ENCODE data around the gene FAF1. TPM values are rescaled to one million over a fixed set of nuclear protein-coding genes. Genes with fewer than 3 reads are reported as not detected.

The FAF1 gene
- total and polyA plus RNA-seq, 2 donors (not counting 1 experiment from before 2014, with no cell fraction given) = 39.6 to 40.0 TPM

DNA sequence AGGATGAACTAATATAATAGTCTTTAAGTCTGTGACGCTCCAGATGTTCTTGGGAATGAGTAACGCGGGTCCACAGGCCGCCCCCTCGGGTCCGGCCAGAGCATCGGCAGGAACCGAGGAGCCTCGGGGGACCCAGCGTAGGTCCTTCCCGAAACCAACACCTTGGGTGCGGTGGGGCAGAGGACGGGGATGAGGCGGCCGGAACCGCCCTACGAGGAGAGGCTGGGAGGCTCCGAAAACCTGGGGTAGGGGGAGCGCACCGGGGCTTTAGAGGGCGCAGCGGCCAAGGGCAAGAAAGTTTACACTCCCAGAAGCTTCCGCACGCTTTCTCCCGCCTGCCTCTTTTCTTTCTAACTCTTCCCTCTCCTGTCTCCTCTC is 543.9 kb downstream of the FAF1 start:
- Histone ChIP-seq H2AFZ (ENCODE audit: low read length) (no peak overlapping the region), H3K4me2 (ENCODE audit: extremely low read depth, insufficient read depth, low read length) (no peak overlapping the region), H3K79me2 (ENCODE audit: control insufficient read depth, insufficient read depth, low read length) (no peaks in the 10 kb centered on the region), H3K27ac (ENCODE audit: insufficient read depth, low read length) (no peak overlapping the region), H3K4me3 (replicated peaks in 1 of 4; ENCODE audit: control extremely low read depth in 1 of 4, insufficient read depth in 1 of 4, low read depth in 3 of 4, low read length in 4 of 4) (no peak overlapping the region), H3K9me3 (ENCODE audit: control insufficient read depth, insufficient read depth, low read depth, low read length) (no peaks in the 10 kb centered on the region), H3K36me3 (ENCODE audit: control insufficient read depth, insufficient read depth, low read length) (no peaks in the 10 kb centered on the region), H3K9ac (ENCODE audit: insufficient read depth, low read length) (no peak overlapping the region), H3K4me1 (ENCODE audit: control insufficient read depth, extremely low read depth, insufficient read depth, low read length) (no peaks in the 10 kb centered on the region), H3K27me3 (ENCODE audit: control insufficient read depth, insufficient read depth, low read length) (peaks cover 80% of the 10 kb centered on the region), H4K20me1 (ENCODE audit: control insufficient read depth, extremely low read depth, insufficient read depth, low read length) (no peaks in the 10 kb centered on the region)
- TF ChIP-seq CTCF (conservative IDR thresholded peaks at IDR 0.05 in 1 of 2, IDR thresholded peaks at IDR 0.05 in 1 of 2; ENCODE audit: low read depth in 1 of 2, low read length in 2 of 2) = no peak
- peak; percentile 25 for TF ChIP-seq EZH2 (IDR thresholded peaks at IDR 0.05; ENCODE audit: low read length, missing control alignments)
- no peak for DNase-seq (ENCODE audit: low read depth in 2 of 2)

DNA sequence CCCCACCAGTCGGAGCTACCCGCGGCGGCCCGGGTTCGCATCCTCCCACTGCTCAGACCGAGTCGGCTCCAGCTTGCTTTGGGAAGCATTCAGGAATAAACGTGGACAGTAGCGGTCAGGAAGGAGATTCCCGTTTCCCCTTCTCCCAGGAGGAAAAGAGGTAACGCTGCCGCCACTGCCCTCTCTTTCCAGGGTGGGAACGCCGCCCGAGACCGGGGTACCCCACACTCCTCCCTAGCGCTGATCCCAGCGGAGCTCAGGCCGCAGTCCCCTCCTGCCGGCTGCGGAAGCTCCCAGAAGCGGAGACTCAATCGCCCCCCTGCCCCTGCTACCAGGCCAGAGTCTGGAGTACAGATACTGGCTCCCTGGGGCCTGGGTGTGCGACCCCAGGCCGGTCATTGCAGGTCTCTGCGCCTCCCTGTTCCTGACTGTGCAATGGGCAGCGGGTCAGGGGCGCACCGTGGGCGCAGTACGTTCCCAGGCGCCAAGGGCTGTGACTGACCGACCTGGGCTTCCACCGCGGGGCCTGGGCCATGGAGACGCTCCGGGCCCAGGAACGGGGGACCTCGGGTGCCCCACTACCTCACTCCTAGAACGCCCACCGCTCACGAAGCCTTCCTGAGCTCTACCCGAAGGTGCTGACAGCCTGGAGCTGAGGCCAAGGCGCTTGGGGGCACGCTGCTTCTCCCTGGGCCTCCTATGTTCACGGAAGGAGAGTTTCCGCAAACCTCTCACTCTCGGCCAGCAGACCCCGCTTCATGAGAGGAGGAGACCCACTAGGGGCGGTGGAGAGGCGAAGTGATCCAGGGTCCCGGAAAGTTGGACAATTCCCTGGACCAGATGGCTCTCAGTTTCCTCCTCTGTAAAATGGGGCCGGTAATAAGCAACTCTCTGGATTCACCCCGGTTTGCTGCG is 544.6 kb downstream of the FAF1 start:
- no peak for DNase-seq (ENCODE audit: low read depth in 2 of 2)
- Histone ChIP-seq H3K9ac (ENCODE audit: insufficient read depth, low read length) (no peak overlapping the region), H3K4me2 (ENCODE audit: extremely low read depth, insufficient read depth, low read length) (no peak overlapping the region), H3K79me2 (ENCODE audit: control insufficient read depth, insufficient read depth, low read length) (no peaks in the 10 kb centered on the region), H3K27ac (ENCODE audit: insufficient read depth, low read length) (no peak overlapping the region), H3K9me3 (ENCODE audit: control insufficient read depth, insufficient read depth, low read depth, low read length) (no peaks in the 10 kb centered on the region), H4K20me1 (ENCODE audit: control insufficient read depth, extremely low read depth, insufficient read depth, low read length) (no peaks in the 10 kb centered on the region), H3K4me1 (ENCODE audit: control insufficient read depth, extremely low read depth, insufficient read depth, low read length) (no peaks in the 10 kb centered on the region), H3K4me3 (replicated peaks in 1 of 4; ENCODE audit: control extremely low read depth in 1 of 4, insufficient read depth in 1 of 4, low read depth in 3 of 4, low read length in 4 of 4) (no peak overlapping the region), H3K27me3 (ENCODE audit: control insufficient read depth, insufficient read depth, low read length) (peaks cover 73% of the 10 kb centered on the region), H2AFZ (ENCODE audit: low read length) (no peak overlapping the region), H3K36me3 (ENCODE audit: control insufficient read depth, insufficient read depth, low read length) (no peaks in the 10 kb centered on the region)
- TF ChIP-seq CTCF (conservative IDR thresholded peaks at IDR 0.05 in 1 of 2, IDR thresholded peaks at IDR 0.05 in 1 of 2; ENCODE audit: low read depth in 1 of 2, low read length in 2 of 2) (no peak), EZH2 (IDR thresholded peaks at IDR 0.05; ENCODE audit: low read length, missing control alignments) (peak; percentile 45)

DNA sequence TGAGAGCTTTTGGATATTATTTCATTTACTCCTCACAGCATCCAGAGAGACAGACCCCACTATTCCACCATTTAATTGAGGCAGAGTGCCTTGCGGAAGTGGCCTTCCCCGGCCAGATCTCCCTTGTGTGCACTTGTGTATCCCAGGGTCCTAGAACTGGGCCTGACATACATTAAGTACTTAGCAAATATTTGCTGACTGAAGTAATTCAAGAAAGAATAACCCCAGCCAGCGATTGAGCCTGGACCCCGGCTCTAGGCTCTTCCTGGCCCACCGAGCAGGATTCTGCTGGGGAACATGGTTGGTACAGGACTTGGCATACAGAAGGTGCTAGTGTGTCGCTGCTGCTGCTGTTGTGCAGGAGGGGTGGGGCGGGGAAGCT is 545.2 kb downstream of the FAF1 start:
- H3K4me3 ChIP-seq (replicated peaks in 1 of 4; ENCODE audit: control extremely low read depth in 1 of 4, insufficient read depth in 1 of 4, low read depth in 3 of 4, low read length in 4 of 4) = no peak overlapping the region
- H3K27ac ChIP-seq (ENCODE audit: insufficient read depth, low read length) = no peak overlapping the region
- H3K9ac ChIP-seq (ENCODE audit: insufficient read depth, low read length) = no peak overlapping the region
- no peaks in the 10 kb centered on the region for H3K36me3 ChIP-seq (ENCODE audit: control insufficient read depth, insufficient read depth, low read length)
- no peak overlapping the region for H2AFZ ChIP-seq (ENCODE audit: low read length)
- H4K20me1 ChIP-seq (ENCODE audit: control insufficient read depth, extremely low read depth, insufficient read depth, low read length) = no peaks in the 10 kb centered on the region
- peaks cover 67% of the 10 kb centered on the region for H3K27me3 ChIP-seq (ENCODE audit: control insufficient read depth, insufficient read depth, low read length)
- no peak for DNase-seq (ENCODE audit: low read depth in 2 of 2)
- H3K9me3 ChIP-seq (ENCODE audit: control insufficient read depth, insufficient read depth, low read depth, low read length) = no peaks in the 10 kb centered on the region
- H3K79me2 ChIP-seq (ENCODE audit: control insufficient read depth, insufficient read depth, low read length) = no peaks in the 10 kb centered on the region
- H3K4me1 ChIP-seq (ENCODE audit: control insufficient read depth, extremely low read depth, insufficient read depth, low read length) = no peaks in the 10 kb centered on the region
- TF ChIP-seq CTCF (conservative IDR thresholded peaks at IDR 0.05 in 1 of 2, IDR thresholded peaks at IDR 0.05 in 1 of 2; ENCODE audit: low read depth in 1 of 2, low read length in 2 of 2) = no peak
- no peak for TF ChIP-seq EZH2 (IDR thresholded peaks at IDR 0.05; ENCODE audit: low read length, missing control alignments)
- no peak overlapping the region for H3K4me2 ChIP-seq (ENCODE audit: extremely low read depth, insufficient read depth, low read length)
